Measurements from ENCODE around the gene S1PR3. TPM values are rescaled to one million over a fixed set of nuclear protein-coding genes. Genes with fewer than 3 reads are reported as not detected.

S1PR3 gene
- total RNA-seq: 75.8 and 76.9 TPM in 2 replicates

GRCh38 chr9:88991066-88992034 is at the start of gene S1PR3:
S1PR3 (plus strand) TSS chr9:88991468; CDS start chr9:89001201, 9,733 bp downstream.

Other genes with a start within 250 kb of the S1PR3 start
- 1.2 and 4.1 TPM in 2 replicates for gene SHC3, start 187.3 kb downstream of the S1PR3 start, total RNA-seq